Anterior cingulate cortex (tissue), 58 donors: Measurements from ENCODE around the gene ZNF709.
"Not testable (repeated sequence)": the region's sequence is repeated elsewhere in the genome, so short reads cannot be mapped to it uniquely, and the experiment has no call there.

Experiments
- DNase-seq, 58 donors: peaks; one replicate each; lab custom pipeline; 2025; lab: John Stamatoyannopoulos, UW

Gene ZNF709

DNA sequence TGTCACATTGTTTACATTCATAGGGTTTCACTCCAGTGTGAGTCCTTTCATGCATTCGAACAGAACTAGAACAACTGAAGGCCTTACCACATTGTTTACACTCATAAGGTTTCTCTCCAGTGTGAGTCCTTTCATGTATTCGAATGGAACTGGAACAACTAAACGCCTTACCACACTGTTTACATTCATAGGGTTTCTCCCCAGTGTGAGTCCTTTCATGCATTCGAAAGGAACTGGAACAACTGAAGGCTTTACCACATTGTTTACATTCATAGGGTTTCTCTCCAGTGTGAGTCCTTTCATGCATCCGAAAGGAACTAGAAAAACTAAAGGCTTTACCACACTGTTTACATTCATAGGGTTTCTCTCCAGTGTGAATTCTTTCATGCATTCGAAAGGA is 20.5 kb downstream of the ZNF709 start:
- DNase-seq, result not testable (repeated sequence)

- DNase-seq, result no peak
Measured at GRCh38 chr19:12453495-12453894, 31.1 kb downstream of the ZNF709 start.

DNA sequence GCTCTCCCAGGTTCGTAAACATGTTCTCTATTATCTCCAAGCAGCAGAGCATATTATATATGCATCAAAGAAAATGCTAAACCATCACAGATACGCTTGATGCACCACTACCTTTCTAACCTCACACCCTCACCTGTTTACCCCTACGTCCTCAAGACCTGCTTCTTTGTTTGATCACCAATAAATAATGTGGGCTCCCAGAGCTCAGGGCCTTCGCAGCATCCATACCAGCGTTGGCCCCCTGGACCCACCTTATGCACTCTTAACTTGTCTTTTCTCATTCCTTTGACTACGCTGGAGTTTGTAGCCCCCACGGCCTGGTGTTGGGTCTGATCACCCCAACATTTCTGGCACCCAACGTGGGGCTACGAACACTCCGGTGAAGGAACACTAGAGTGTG is 33.8 kb downstream of the ZNF709 start:
- DNase-seq, result no peak

GRCh38 chr19:12448808-12449207 is 35.8 kb downstream of the ZNF709 start:
- no peak for DNase-seq

- DNase-seq, result peak; percentile 74 to 99 (median 97)
Measured at GRCh38 chr19:12440541-12441316, 43.9 kb downstream of the ZNF709 start, which contains the start of gene ZNF443. Gene ZNF443, minus strand, starts transcription at chr19:12441021. Its CDS starts 107 bp downstream, at chr19:12440914.

GRCh38 chr19:12439686-12440540 is 44.7 kb downstream of the ZNF709 start:
- DNase-seq, result peak in 8 of 58 donors; percentile 0 to 25 (median 18)

DNA sequence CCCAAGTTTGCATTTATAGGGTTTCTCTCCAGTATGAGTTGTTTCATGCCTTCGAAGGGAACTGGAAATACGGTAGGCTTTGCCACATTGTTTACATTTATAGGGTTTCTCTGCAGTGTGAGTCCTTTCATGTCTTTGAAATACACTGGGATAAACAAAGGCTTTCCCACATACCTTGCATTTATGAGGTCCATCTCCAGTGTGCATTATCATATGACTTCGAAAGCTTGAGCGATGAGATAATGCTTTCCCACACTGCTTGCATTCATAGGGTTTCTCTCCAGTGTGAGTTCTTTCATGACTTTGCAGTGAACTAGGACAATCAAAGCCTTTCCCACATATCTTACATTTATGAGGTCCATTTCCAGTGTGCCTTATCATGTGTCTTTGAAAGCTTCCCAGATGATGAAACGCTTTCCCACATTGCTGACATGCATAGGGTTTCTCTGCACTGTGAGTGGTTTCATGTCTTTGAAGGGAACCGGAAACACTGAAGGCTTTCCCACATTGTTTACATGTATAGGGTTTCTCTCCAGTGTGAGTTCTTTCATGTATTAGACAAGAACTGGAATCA is 53.8 kb downstream of the ZNF709 start:
- DNase-seq, result not testable (repeated sequence)

DNA sequence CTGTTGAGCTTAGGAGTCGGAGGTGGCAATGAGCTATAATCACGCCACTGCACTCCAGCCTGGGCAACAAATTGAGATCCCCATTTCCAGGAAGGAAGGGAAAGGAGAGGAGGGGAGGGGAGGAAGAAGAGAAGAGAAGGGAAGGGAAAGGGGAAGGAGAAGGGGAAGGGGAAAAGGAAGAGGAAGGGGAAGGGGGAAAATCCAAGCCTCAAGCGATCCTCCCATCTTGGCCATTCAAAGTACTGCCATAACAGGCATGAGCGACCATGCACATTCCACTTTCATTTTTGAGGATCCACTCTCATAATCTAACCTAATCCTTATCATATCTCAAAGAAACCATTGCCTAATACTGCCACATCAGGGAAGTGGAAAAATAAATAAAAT is 58.7 kb downstream of the ZNF709 start:
- DNase-seq, result no peak

DNA sequence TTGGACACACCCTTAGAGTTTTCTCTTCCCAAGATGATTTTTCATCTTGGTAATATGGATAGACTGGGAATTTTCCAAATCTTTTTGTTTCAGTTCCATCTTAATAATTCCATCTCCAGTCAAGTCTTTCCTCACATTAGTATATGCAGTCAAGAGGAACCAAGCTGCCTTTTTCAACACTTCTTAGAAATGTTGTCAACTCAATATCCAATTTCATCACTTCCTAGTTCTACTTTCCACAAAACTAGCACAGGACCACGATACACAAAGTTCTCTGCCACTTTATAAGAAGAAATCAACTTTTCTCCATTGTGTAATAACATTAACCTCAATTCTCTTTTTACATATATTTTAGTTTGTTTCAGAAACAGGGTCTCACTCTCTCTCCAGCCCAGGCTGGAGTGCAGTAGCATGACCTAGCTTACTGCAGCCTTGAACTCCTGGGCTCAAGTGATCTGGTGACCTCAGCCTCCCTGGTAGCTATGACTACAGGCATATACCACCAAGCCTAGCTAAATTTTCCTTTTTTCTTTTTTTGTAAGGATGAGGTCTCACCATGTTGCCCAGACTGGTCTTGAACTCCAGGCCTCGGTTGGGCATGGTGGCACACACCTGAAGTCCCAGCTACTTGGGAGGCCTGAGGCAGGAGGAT is 59.3 kb downstream of the ZNF709 start:
- no peak for DNase-seq

DNA sequence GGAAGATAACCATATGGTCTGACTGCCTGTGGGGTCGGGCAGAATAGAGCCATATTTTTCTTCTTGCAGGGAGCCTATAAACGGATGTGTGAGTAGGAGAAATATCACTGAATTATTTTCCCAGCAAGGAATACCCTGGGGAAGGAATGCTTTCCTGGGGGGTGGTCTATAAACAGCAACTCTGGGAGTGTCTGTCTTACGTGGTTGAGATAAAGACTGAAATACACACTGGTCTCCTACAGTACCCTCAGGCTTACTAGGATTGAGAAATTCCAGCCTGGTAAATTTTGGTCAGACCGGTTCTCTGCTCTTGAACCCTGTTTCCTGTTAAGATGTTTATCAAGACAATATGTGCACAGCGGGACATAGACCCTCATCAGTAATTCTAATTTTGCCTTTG is 67.3 kb downstream of the ZNF709 start:
- not testable (repeated sequence) for DNase-seq

- DNase-seq, result no peak
Measured at GRCh38 chr19:12411893-12412292, 72.7 kb downstream of the ZNF709 start.
